Subcutaneous adipose tissue (tissue), 4 donors: ENCODE data around the gene SDC3. TPM values are rescaled to one million over a fixed set of nuclear protein-coding genes. Genes with fewer than 3 reads are reported as not detected.

ENCODE experiments used
- CTCF ChIP-seq: fragments of 450-650 bp; IDR thresholded peaks from one replicate; pipeline ENCODE4 v1.5.1; 2016; ENCODE audit warnings: low read depth, mild to moderate bottlenecking, control low read depth, antibody characterized with exemption, moderate library complexity
- total RNA-seq, 4 donors: library from RNA; depleted of rRNA; stranded (reverse); fragments of >200 nt; gene quantifications; one replicate each; pipeline ENCODE4 v1.1.0, GENCODE V29; 2016

The SDC3 gene
- total RNA-seq, 4 donors from 2014 or later = 13.2 to 35.7 (median 20.7) TPM

- TF ChIP-seq CTCF = no peak
Observed at GRCh38 chr1:30842697-30843354, 65.7 kb downstream of the SDC3 start.

GRCh38 chr1:30840904-30841598 is 67.5 kb downstream of the SDC3 start:
- no peak for TF ChIP-seq CTCF

- no peak for TF ChIP-seq CTCF
Observed at GRCh38 chr1:30839827-30840359, 68.7 kb downstream of the SDC3 start.

GRCh38 chr1:30838996-30839395 is 69.6 kb downstream of the SDC3 start:
- no peak for TF ChIP-seq CTCF

GRCh38 chr1:30837653-30838052 is 70.9 kb downstream of the SDC3 start:
- TF ChIP-seq CTCF = no peak

GRCh38 chr1:30834253-30834652 is 74.3 kb downstream of the SDC3 start:
- TF ChIP-seq CTCF = no peak

- TF ChIP-seq CTCF = no peak
Observed at GRCh38 chr1:30830537-30830936, 78.0 kb downstream of the SDC3 start.
